Hepatocyte (in vitro differentiated cells): Measurements from ENCODE around the gene EIF4EBP3. TPM values are rescaled to one million over a fixed set of nuclear protein-coding genes. Genes with fewer than 3 reads are reported as not detected.

Source experiments
- DNase-seq: peaks from one replicate; pipeline ENCODE4 v3.0.0-alpha.2; 2016; ENCODE audit warnings: low spot score
- H2AFZ ChIP-seq: fragments of 200-600 bp; sonication (generic); 2 replicates; pipeline ENCODE4 v1.6.0; 2016; ENCODE audit warnings: antibody characterized with exemption, mild to moderate bottlenecking
- H3K27ac ChIP-seq: fragments of 200-600 bp; sonication (generic); 2 replicates; pipeline ENCODE4 v1.5.1; 2016; ENCODE audit warnings: mild to moderate bottlenecking
- H3K27me3 ChIP-seq: fragments of 200-600 bp; sonication (generic); 2 replicates; pipeline ENCODE4 v1.6.1; 2016
- H3K36me3 ChIP-seq: fragments of 200-600 bp; sonication (generic); replicated peaks from 2 replicates; pipeline ENCODE4 v1.5.1; 2016; ENCODE audit warnings: low read depth; ENCODE audit not compliant: insufficient read depth
- H3K4me1 ChIP-seq: fragments of 200-600 bp; sonication (generic); 2 replicates; pipeline ENCODE4 v1.5.1; 2016; ENCODE audit warnings: mild to moderate bottlenecking, moderate library complexity; ENCODE audit not compliant: insufficient read depth
- H3K4me2 ChIP-seq: fragments of 200-600 bp; sonication (generic); 2 replicates; pipeline ENCODE4 v1.6.0; 2016
- H3K4me3 ChIP-seq: fragments of 200-600 bp; sonication (generic); 2 replicates; pipeline ENCODE4 v1.5.1; 2016; ENCODE audit warnings: mild to moderate bottlenecking
- H3K79me2 ChIP-seq: fragments of 200-600 bp; sonication (generic); 2 replicates; pipeline ENCODE4 v1.6.0; 2017; ENCODE audit warnings: mild to moderate bottlenecking
- H3K9me2 ChIP-seq: fragments of 200-600 bp; sonication (generic); replicated peaks from 2 replicates; pipeline ENCODE4 v1.6.0; 2017; ENCODE audit warnings: mild to moderate bottlenecking; ENCODE audit not compliant: insufficient read depth
- H3K9me3 ChIP-seq: fragments of 200-600 bp; sonication (generic); 2 replicates; pipeline ENCODE4 v1.5.1; 2016; ENCODE audit warnings: low read depth, mild to moderate bottlenecking
- H4K20me1 ChIP-seq: fragments of 200-600 bp; sonication (generic); 2 replicates; pipeline ENCODE4 v1.6.0; 2016; ENCODE audit warnings: mild to moderate bottlenecking; ENCODE audit not compliant: insufficient read depth, poor library complexity, severe bottlenecking
- CTCF ChIP-seq: fragments of 200-600 bp; sonication (generic); IDR thresholded peaks from 2 replicates; pipeline ENCODE4 v1.5.1; 2016; ENCODE audit warnings: antibody characterized with exemption, mild to moderate bottlenecking; ENCODE audit not compliant: poor library complexity
- EZH2 ChIP-seq: fragments of 200-600 bp; sonication (generic); IDR thresholded peaks from 2 replicates; pipeline ENCODE4 v1.6.1; 2016; ENCODE audit warnings: antibody characterized with exemption, mild to moderate bottlenecking, borderline replicate concordance
- EZH2phosphoT487 ChIP-seq: fragments of 200-600 bp; sonication (generic); IDR thresholded peaks from one replicate; pipeline ENCODE4 v1.6.1; 2018; ENCODE audit warnings: antibody characterized with exemption, mild to moderate bottlenecking, low read depth, moderate library complexity; ENCODE audit not compliant: unreplicated experiment, severe bottlenecking
- WGBS: methylation state at CpG from one replicate; pipeline ENCODE4 v1.1.6; 2016; ENCODE audit warnings: low lambda C conversion rate; ENCODE audit errors: missing lambda C conversion rate; 5-methylcytosine and 5-hydroxymethylcytosine counted together
- polyA plus RNA-seq: library from polyadenylated mRNA; unstranded; fragments of >200 nt; fragmentation: Nextera tagmentation; extraction: Ambion mirVana; gene quantifications from 2 replicates; pipeline ENCODE4 v1.2.1, GENCODE V29; 2016
- total RNA-seq: library from RNA; depleted of rRNA; stranded (reverse); fragments of >200 nt; gene quantifications from 2 replicates; pipeline ENCODE4 v1.2.3, GENCODE V29; 2014

Gene EIF4EBP3
- total and polyA plus RNA-seq, 2 experiments from 2014 or later: 2.7 to 6.9 TPM

- TF ChIP-seq EZH2phosphoT487 (no peak), CTCF (no peak), EZH2 (no peak)
- Histone ChIP-seq H3K9me2 (no peaks in the 10 kb centered on the region), H3K4me1 (peaks cover 12% of the 10 kb centered on the region), H3K4me3 (no peak overlapping the region), H3K27ac (no peak overlapping the region), H3K27me3 (no peaks in the 10 kb centered on the region), H3K9me3 (no peaks in the 10 kb centered on the region), H4K20me1 (peaks cover 5% of the 10 kb centered on the region), H3K36me3 (no peaks in the 10 kb centered on the region), H3K79me2 (peaks cover 48% of the 10 kb centered on the region), H3K4me2 (no peak overlapping the region), H2AFZ (no peak overlapping the region)
- WGBS: 69% methylated on average over 2 of the region's 2 CpGs
- DNase-seq: no peak
Measured at GRCh38 chr5:140554454-140554853, 7.0 kb downstream of the EIF4EBP3 start.

- no peak overlapping the region for H2AFZ ChIP-seq
- peaks cover 12% of the 10 kb centered on the region for H3K4me1 ChIP-seq
- WGBS: 87% methylated on average over 1 of the region's 1 CpG
- H3K4me3 ChIP-seq: no peak overlapping the region
- no peaks in the 10 kb centered on the region for H3K9me3 ChIP-seq
- H3K27me3 ChIP-seq: no peaks in the 10 kb centered on the region
- no peaks in the 10 kb centered on the region for H3K36me3 ChIP-seq
- H4K20me1 ChIP-seq: peaks cover 5% of the 10 kb centered on the region
- peak overlapping the region; percentile 80 for H3K4me2 ChIP-seq
- H3K27ac ChIP-seq: peak overlapping the region; percentile 21
- no peak for DNase-seq
- H3K9me2 ChIP-seq: no peaks in the 10 kb centered on the region
- no peak for TF ChIP-seq CTCF
- TF ChIP-seq EZH2: no peak
- no peak for TF ChIP-seq EZH2phosphoT487
- H3K79me2 ChIP-seq: peaks cover 48% of the 10 kb centered on the region
Measured at GRCh38 chr5:140555747-140556312, 8.4 kb downstream of the EIF4EBP3 start.

- TF ChIP-seq EZH2phosphoT487 (no peak), CTCF (no peak), EZH2 (no peak)
- 6% methylated on average over 6 of the region's 6 CpGs for WGBS
- Histone ChIP-seq H3K27me3 (no peaks in the 10 kb centered on the region), H3K27ac (peak overlapping the region; percentile 95), H3K9me2 (no peaks in the 10 kb centered on the region), H3K4me1 (peaks cover 12% of the 10 kb centered on the region), H3K4me3 (peak overlapping the region; percentile 92), H3K9me3 (no peaks in the 10 kb centered on the region), H2AFZ (no peak overlapping the region), H3K36me3 (no peaks in the 10 kb centered on the region), H3K79me2 (peaks cover 48% of the 10 kb centered on the region), H3K4me2 (peak overlapping the region; percentile 80), H4K20me1 (peaks cover 5% of the 10 kb centered on the region)
- DNase-seq: no peak
Measured at GRCh38 chr5:140556438-140556837, 9.0 kb downstream of the EIF4EBP3 start.
